Nephron (organoid): ENCODE data around the gene MCEE.

Source experiments
- H3K27ac Mint-ChIP-seq, 3 experiments: 2 replicates each; pipeline ENCODE4 v1.8.0; 2020; ENCODE audit warnings: mixed read lengths in 3 of 3, mild to moderate bottlenecking in 2 of 3, moderate library complexity in 1 of 3
- H3K27me3 Mint-ChIP-seq: 2 replicates; pipeline ENCODE4 v1.8.0; 2021; ENCODE audit warnings: low read depth, mild to moderate bottlenecking, moderate library complexity, mixed read lengths
- H3K36me3 Mint-ChIP-seq: 2 replicates; pipeline ENCODE4 v1.8.0; 2020; ENCODE audit warnings: low read depth, mixed read lengths
- H3K4me1 Mint-ChIP-seq: 2 replicates; pipeline ENCODE4 v1.8.0; 2020; ENCODE audit warnings: mixed read lengths
- H3K4me3 Mint-ChIP-seq, 3 experiments: 2 replicates each; pipeline ENCODE4 v1.8.0; 2020; ENCODE audit warnings: mild to moderate bottlenecking in 3 of 3, mixed read lengths in 3 of 3, moderate library complexity in 2 of 3
- H3K9me3 Mint-ChIP-seq: 2 replicates; pipeline ENCODE4 v1.8.0; 2020; ENCODE audit warnings: mixed read lengths
- CTCF ChIP-seq, 3 experiments: fragments of 200-600 bp; sonication (generic); IDR thresholded peaks; one replicate each; pipeline ENCODE4 v1.5.0; 2021; ENCODE audit warnings: antibody characterized with exemption in 3 of 3; ENCODE audit not compliant: unreplicated experiment in 3 of 3

The MCEE gene

GRCh38 chr2:71071681-71072398 lies 58.2 kb downstream of the MCEE start:
- Mint-ChIP-seq H3K36me3 (peaks cover 39% of the 10 kb centered on the region), H3K4me1 (peaks cover 25% of the 10 kb centered on the region), H3K27ac (no peak overlapping the region), H3K9me3 (no peaks in the 10 kb centered on the region), H3K27me3 (no peaks in the 10 kb centered on the region), H3K4me3 (peak overlapping the region in 1 of 3 experiments; percentile 68)
- no peak for TF ChIP-seq CTCF (IDR thresholded peaks at IDR 0.05; ENCODE audit: unreplicated experiment in 3 of 3)

- H3K4me1 Mint-ChIP-seq, result peaks cover 25% of the 10 kb centered on the region
- TF ChIP-seq CTCF (IDR thresholded peaks at IDR 0.05; ENCODE audit: unreplicated experiment in 3 of 3), result peak in 2 of 3 experiments; percentile 22 to 24
Measured at GRCh38 chr2:71070294-71071093, 59.5 kb downstream of the MCEE start.

GRCh38 chr2:71069376-71069775 lies 60.7 kb downstream of the MCEE start:
- Mint-ChIP-seq H3K36me3 (peaks cover 32% of the 10 kb centered on the region), H3K27me3 (no peaks in the 10 kb centered on the region), H3K27ac (peak overlapping the region; percentile 88 to 98 (median 98)), H3K9me3 (no peaks in the 10 kb centered on the region), H3K4me1 (peaks cover 25% of the 10 kb centered on the region), H3K4me3 (peak overlapping the region; percentile 90 to 94 (median 93))
- no peak for TF ChIP-seq CTCF (IDR thresholded peaks at IDR 0.05; ENCODE audit: unreplicated experiment in 3 of 3)

More at GRCh38 chr2:71070294-71071093, 59.5 kb downstream of the MCEE start:
- Mint-ChIP-seq H3K27ac (peak overlapping the region in 2 of 3 experiments; percentile 88 to 98), H3K9me3 (no peaks in the 10 kb centered on the region), H3K36me3 (peaks cover 37% of the 10 kb centered on the region), H3K27me3 (no peaks in the 10 kb centered on the region), H3K4me3 (peak overlapping the region; percentile 90 to 94 (median 93))

GRCh38 chr2:71068218-71069035 lies 61.6 kb downstream of the MCEE start, which contains the start of gene NAGK:
TSS of gene NAGK (plus strand) at chr2:71068648. CDS start at chr2:71068684, 36 bp downstream.
- Mint-ChIP-seq H3K4me3 (peak within 1 kb of the TSS; percentile 90 to 94 (median 93)), H3K36me3 (peaks cover 23% of the 10 kb centered on the region), H3K27ac (peak within 1 kb of the TSS; percentile 88 to 98 (median 98)), H3K27me3 (no peaks in the 10 kb centered on the region), H3K9me3 (no peaks in the 10 kb centered on the region), H3K4me1 (peaks cover 25% of the 10 kb centered on the region)
- TF ChIP-seq CTCF (IDR thresholded peaks at IDR 0.05; ENCODE audit: unreplicated experiment in 3 of 3), result no peak

- Mint-ChIP-seq H3K9me3 (no peaks in the 10 kb centered on the region), H3K36me3 (peaks cover 16% of the 10 kb centered on the region), H3K4me3 (peak overlapping the region; percentile 90 to 94 (median 93)), H3K4me1 (peaks cover 25% of the 10 kb centered on the region), H3K27me3 (peaks cover 4% of the 10 kb centered on the region), H3K27ac (peak overlapping the region; percentile 88 to 98 (median 98))
- peak in 1 of 3 experiments; percentile 17 for TF ChIP-seq CTCF (IDR thresholded peaks at IDR 0.05; ENCODE audit: unreplicated experiment in 3 of 3)
Measured at GRCh38 chr2:71067567-71068217, 62.3 kb downstream of the MCEE start.
